SK-N-SH (cell line): ENCODE data around the gene UBLCP1. TPM values are rescaled to one million over a fixed set of nuclear protein-coding genes. Genes with fewer than 3 reads are reported as not detected.

Source experiments
- CTCF ChIA-PET: fragments of 300-600, 350-600 bp; formaldehyde crosslinking; extraction: SDS; loops from one replicate; lab custom pipeline; 2021; lab: Yijun Ruan, JAX
- POLR2A ChIA-PET: fragments of 350-600 bp; sonication (Branson Sonifier 250); formaldehyde crosslinking; extraction: SDS; loops from one replicate; lab custom pipeline; 2020; ENCODE audit warnings: antibody characterized with exemption, inconsistent platforms; lab: Yijun Ruan, JAX
- DNase-seq: peaks from one replicate; pipeline ENCODE4 v3.0.0; 2012
- H2AFZ ChIP-seq: fragments of 200-600 bp; sonication (generic); 2 replicates; pipeline ENCODE4 v1.8.1; 2016; ENCODE audit warnings: antibody characterized with exemption, mild to moderate bottlenecking, low read depth
- H3F3A ChIP-seq: fragments of 200-600 bp; sonication (generic); replicated peaks from 2 replicates; pipeline ENCODE3; 2016; ENCODE audit warnings: antibody characterized with exemption, mild to moderate bottlenecking; ENCODE audit not compliant: insufficient read depth
- H3K27ac ChIP-seq, 2 experiments: fragments of 200-500 bp in 1 of 2; fragments of 200-600 bp in 1 of 2; sonication (Bioruptor generic) in 1 of 2; sonication (generic), shearing (Covaris generic) in 1 of 2; 2 replicates each; pipeline versions ENCODE4 v1.5.1 to v1.6.1; 2014 to 2016; ENCODE audit warnings: low read depth in 2 of 2, inconsistent platforms in 1 of 2, low read length in 1 of 2, mild to moderate bottlenecking in 1 of 2, mixed read lengths in 1 of 2
- H3K27me3 ChIP-seq: fragments of 200-600 bp; sonication (generic), shearing (Covaris generic); 2 replicates; pipeline ENCODE4 v1.6.1; 2016; ENCODE audit warnings: mixed run types; ENCODE audit not compliant: insufficient read depth
- H3K36me3 ChIP-seq, 2 experiments: fragments of 200-500 bp in 1 of 2; fragments of 200-600 bp in 1 of 2; sonication (Bioruptor generic) in 1 of 2; sonication (generic) in 1 of 2; replicated peaks in 1 of 2; 2 replicates each; pipeline versions ENCODE3 to v1.5.1; 2014 to 2016; ENCODE audit warnings: low read length in 1 of 2, mild to moderate bottlenecking in 1 of 2; ENCODE audit not compliant: insufficient read depth in 2 of 2, control insufficient read depth in 1 of 2
- H3K4me1 ChIP-seq, 2 experiments: fragments of 200-500 bp in 1 of 2; fragments of 200-600 bp in 1 of 2; sonication (Bioruptor generic) in 1 of 2; sonication (generic), shearing (Covaris generic) in 1 of 2; 2 replicates each; pipeline versions ENCODE4 v1.5.1 to v1.6.1; 2014 to 2016; ENCODE audit warnings: low read depth in 1 of 2, low read length in 1 of 2, mixed run types in 1 of 2; ENCODE audit not compliant: insufficient read depth in 2 of 2, control insufficient read depth in 1 of 2
- H3K4me2 ChIP-seq: fragments of 200-600 bp; sonication (generic), shearing (Covaris generic); 2 replicates; pipeline ENCODE4 v1.6.1; 2017; ENCODE audit warnings: mixed run types
- H3K4me3 ChIP-seq, 2 experiments: fragments of 200-500 bp in 1 of 2; fragments of 200-600 bp in 1 of 2; sonication (Bioruptor generic) in 1 of 2; sonication (generic), shearing (Covaris generic) in 1 of 2; 2 replicates each; pipeline versions ENCODE4 v1.5.1 to v1.8.1; 2014 to 2016; ENCODE audit warnings: low read depth in 2 of 2, inconsistent platforms in 1 of 2, low read length in 1 of 2, mild to moderate bottlenecking in 1 of 2, mixed read lengths in 1 of 2, moderate library complexity in 1 of 2
- H3K79me2 ChIP-seq: fragments of 200-600 bp; sonication (generic); 2 replicates; pipeline ENCODE4 v1.8.1; 2017; ENCODE audit warnings: mild to moderate bottlenecking; ENCODE audit not compliant: insufficient read depth
- H3K9ac ChIP-seq: fragments of 200-600 bp; sonication (generic); 2 replicates; pipeline ENCODE4 v1.6.1; 2017; ENCODE audit warnings: mixed run types
- H3K9me2 ChIP-seq: fragments of 200-600 bp; sonication (generic); 2 replicates; pipeline ENCODE4 v1.6.1; 2017; ENCODE audit warnings: mixed run types
- H3K9me3 ChIP-seq: fragments of 200-600 bp; sonication (generic); 2 replicates; pipeline ENCODE4 v1.6.1; 2017; ENCODE audit warnings: mixed run types, mild to moderate bottlenecking, moderate library complexity
- H4K20me1 ChIP-seq: fragments of 200-600 bp; sonication (generic); 2 replicates; pipeline ENCODE4 v1.6.1; 2017; ENCODE audit warnings: mild to moderate bottlenecking, mixed run types; ENCODE audit not compliant: insufficient read depth
- ELF1 ChIP-seq: IDR thresholded peaks from 2 replicates; pipeline ENCODE4 v1.4.0; 2012
- EP300 ChIP-seq, 2 experiments: IDR thresholded peaks; 2 replicates each; pipeline versions ENCODE4 v1.4.0 to v1.6.1; 2012; ENCODE audit warnings: borderline replicate concordance in 1 of 2, low read depth in 1 of 2, low read length in 1 of 2
- FOSL2 ChIP-seq: IDR thresholded peaks from 2 replicates; pipeline ENCODE4 v1.4.0; 2012; ENCODE audit warnings: low read depth, mild to moderate bottlenecking, moderate library complexity, borderline replicate concordance
- GABPA ChIP-seq: IDR thresholded peaks from 2 replicates; pipeline ENCODE4 v1.4.0; 2012; ENCODE audit warnings: low read depth, mild to moderate bottlenecking
- MXI1 ChIP-seq: IDR thresholded peaks from 2 replicates; pipeline ENCODE4 v1.6.1; 2012; ENCODE audit warnings: mild to moderate bottlenecking, low read depth, low read length, improper control_type of control experiment
- RAD21 ChIP-seq: IDR thresholded peaks from 2 replicates; pipeline ENCODE4 v1.6.1; 2012; ENCODE audit warnings: mild to moderate bottlenecking, low read length
- RCOR1 ChIP-seq: fragments of 150-350 bp; IDR thresholded peaks from 2 replicates; pipeline ENCODE4 v1.6.1; 2017; ENCODE audit warnings: antibody characterized with exemption, low read length
- RFX5 ChIP-seq: IDR thresholded peaks from 2 replicates; pipeline ENCODE4 v1.6.1; 2012; ENCODE audit warnings: mild to moderate bottlenecking, improper control_type of control experiment, low read length
- SIN3A ChIP-seq: IDR thresholded peaks from 2 replicates; pipeline ENCODE4 v1.6.1; 2012; ENCODE audit warnings: low read depth, mild to moderate bottlenecking, low read length, moderate library complexity, borderline replicate concordance
- SMC3 ChIP-seq: IDR thresholded peaks from 2 replicates; pipeline ENCODE4 v1.6.1; 2012; ENCODE audit warnings: low read depth, low read length, improper control_type of control experiment
- TCF12 ChIP-seq: IDR thresholded peaks from 2 replicates; pipeline ENCODE4 v1.4.0; 2012
- YY1 ChIP-seq: IDR thresholded peaks from 2 replicates; pipeline ENCODE4 v1.4.0; 2012; ENCODE audit warnings: low read depth, mild to moderate bottlenecking
- WGBS: methylation state at CpG from one replicate; pipeline ENCODE4 v1.1.6; 2017; ENCODE audit warnings: low lambda C conversion rate; 5-methylcytosine and 5-hydroxymethylcytosine counted together
- polyA plus RNA-seq, 3 experiments: library from polyadenylated mRNA; depleted of rRNA; stranded (reverse); fragments of >200 nt; gene quantifications; 2 replicates each; pipeline ENCODE4 v1.2.3, GENCODE V29; 2012
- TF ChIP-seq, protein P1 (sequence below): fragments of 200-600 bp; sonication (generic); IDR thresholded peaks from 2 replicates; pipeline ENCODE4 v1.6.1; 2017; ENCODE audit warnings: antibody characterized with exemption, mild to moderate bottlenecking, moderate library complexity
- TF ChIP-seq, protein P2 (sequence below): IDR thresholded peaks from 2 replicates; pipeline ENCODE4; 2012
- TF ChIP-seq, protein P3 (sequence below): IDR thresholded peaks from 2 replicates; pipeline ENCODE4 v1.6.1; 2012; ENCODE audit warnings: mild to moderate bottlenecking, low read depth, low read length, moderate library complexity
- TF ChIP-seq, protein P4 (sequence below): fragments of 150-350 bp; IDR thresholded peaks from 2 replicates; pipeline ENCODE4 v1.6.1; 2016; ENCODE audit warnings: mild to moderate bottlenecking, low read depth, low read length

The UBLCP1 gene
- polyA plus RNA-seq, 1 of the 3 experiments (the other 2 are of a cell fraction): 13.8 TPM

DNA sequence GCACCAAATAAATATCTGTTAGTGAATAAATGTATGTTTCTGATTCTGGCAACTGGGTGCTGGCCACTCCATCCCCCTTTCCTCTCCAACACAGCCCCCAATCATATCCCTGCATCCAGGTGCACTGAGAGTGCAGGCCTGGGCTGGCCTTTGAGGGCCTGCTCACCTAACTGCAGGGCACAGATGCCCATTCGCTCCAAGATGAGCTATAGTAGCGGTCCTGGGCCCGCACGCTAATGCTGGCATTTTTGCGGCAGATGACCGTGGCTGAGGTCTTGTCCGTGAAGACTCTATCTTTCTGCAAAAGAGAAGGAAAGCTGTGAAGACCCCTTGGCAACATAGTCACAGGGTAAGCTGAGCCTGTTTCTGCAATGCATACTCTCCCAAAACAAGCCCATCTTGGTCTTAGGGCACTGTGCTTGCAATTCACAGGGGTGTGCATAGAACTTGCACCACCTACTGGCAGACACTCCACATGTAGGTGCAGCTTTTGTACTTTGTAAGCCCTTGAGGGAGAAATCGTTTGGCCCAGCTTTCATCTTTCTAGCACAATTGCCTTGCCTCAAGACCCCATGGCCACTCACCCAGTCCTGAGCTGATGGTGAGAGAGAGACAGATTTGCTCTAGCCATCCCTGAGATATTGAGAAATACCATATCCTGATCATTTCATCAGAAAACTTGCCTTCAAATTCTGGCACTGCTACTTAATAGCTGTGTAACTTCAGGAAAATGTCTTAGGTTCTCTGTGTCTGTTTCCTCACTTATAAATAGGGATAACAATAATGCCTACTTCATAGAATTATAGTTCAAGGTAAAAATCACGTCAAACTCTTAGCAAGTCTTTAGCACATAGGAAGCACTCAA is 53.7 kb downstream of the UBLCP1 start:
- ChIA-PET CTCF (interaction anchor here (0.7 to 7.2 kb wide), 29 partner anchors 9 to 646 kb away, joined by 3 to 71 read pairs (median 4); partner anchors contain the start of gene IL12B), POLR2A (interaction anchor here (0.6 to 0.8 kb wide), 2 partner anchors 89 to 161 kb away, joined by 3 read pairs; no protein-coding TSS in a partner anchor)
- TF ChIP-seq MXI1 (no peak), RAD21 (peak; percentile 76), RCOR1 (no peak), SMC3 (peak; percentile 82)
- TF ChIP-seq, protein P1, sequence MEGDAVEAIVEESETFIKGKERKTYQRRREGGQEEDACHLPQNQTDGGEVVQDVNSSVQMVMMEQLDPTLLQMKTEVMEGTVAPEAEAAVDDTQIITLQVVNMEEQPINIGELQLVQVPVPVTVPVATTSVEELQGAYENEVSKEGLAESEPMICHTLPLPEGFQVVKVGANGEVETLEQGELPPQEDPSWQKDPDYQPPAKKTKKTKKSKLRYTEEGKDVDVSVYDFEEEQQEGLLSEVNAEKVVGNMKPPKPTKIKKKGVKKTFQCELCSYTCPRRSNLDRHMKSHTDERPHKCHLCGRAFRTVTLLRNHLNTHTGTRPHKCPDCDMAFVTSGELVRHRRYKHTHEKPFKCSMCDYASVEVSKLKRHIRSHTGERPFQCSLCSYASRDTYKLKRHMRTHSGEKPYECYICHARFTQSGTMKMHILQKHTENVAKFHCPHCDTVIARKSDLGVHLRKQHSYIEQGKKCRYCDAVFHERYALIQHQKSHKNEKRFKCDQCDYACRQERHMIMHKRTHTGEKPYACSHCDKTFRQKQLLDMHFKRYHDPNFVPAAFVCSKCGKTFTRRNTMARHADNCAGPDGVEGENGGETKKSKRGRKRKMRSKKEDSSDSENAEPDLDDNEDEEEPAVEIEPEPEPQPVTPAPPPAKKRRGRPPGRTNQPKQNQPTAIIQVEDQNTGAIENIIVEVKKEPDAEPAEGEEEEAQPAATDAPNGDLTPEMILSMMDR: peak; percentile 69
- peak; percentile 66 for DNase-seq
- peaks cover 4% of the 10 kb centered on the region; the same call in 1 of the 2 replicates for H3K27me3 ChIP-seq
- no peak overlapping the region for H3K4me3 ChIP-seq
- no peaks in the 10 kb centered on the region for H3F3A ChIP-seq
- H2AFZ ChIP-seq: no peak overlapping the region
- peaks cover 0 to 15% of the 10 kb centered on the region in 2 experiments; a peak in 2 of 4 replicates for H3K4me1 ChIP-seq
- H3K9me3 ChIP-seq: no peaks in the 10 kb centered on the region
- H3K9ac ChIP-seq: no peak overlapping the region
- H3K79me2 ChIP-seq: no peaks in the 10 kb centered on the region
- 77% methylated on average over 9 of the region's 9 CpGs for whole genome bisulfite sequencing
- no peaks in the 10 kb centered on the region for H3K36me3 ChIP-seq
- no peaks in the 10 kb centered on the region for H4K20me1 ChIP-seq
- H3K4me2 ChIP-seq: no peak overlapping the region
- H3K9me2 ChIP-seq: no peaks in the 10 kb centered on the region
- no peak overlapping the region for H3K27ac ChIP-seq

DNA sequence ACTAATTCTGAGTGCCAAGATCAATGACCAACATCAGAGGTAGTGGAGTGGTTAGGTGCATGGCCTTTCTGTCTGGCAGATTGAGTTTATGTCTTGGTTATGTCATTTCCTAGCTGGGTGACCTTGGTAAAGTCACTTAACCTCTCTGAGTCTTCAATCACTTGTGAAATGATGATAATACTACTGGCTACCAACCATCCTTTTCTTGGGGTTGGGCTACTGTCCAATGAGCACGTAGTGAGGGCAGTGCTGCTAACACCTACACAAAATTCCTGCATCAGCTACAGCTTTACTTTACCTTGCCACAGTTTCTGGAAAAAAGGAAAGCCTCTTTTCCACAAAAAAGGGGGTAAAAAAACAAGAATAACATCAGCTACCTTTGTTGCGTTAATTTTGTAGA is 54.8 kb downstream of the UBLCP1 start:
- no peaks in the 10 kb centered on the region for H3K36me3 ChIP-seq
- DNase-seq: no peak
- peaks cover 0 to 15% of the 10 kb centered on the region in 2 experiments; a peak in 2 of 4 replicates for H3K4me1 ChIP-seq
- ChIA-PET CTCF (interaction anchor here (1.0 to 7.2 kb wide), 12 partner anchors 8 to 161 kb away, joined by 3 to 71 read pairs (median 12); partner anchors contain the start of gene IL12B), POLR2A (no interaction called here)
- no peak overlapping the region for H2AFZ ChIP-seq
- WGBS: 57% methylated on average over 2 of the region's 2 CpGs
- H4K20me1 ChIP-seq: no peaks in the 10 kb centered on the region
- no peak overlapping the region for H3K9ac ChIP-seq
- no peak overlapping the region for H3K4me2 ChIP-seq
- no peaks in the 10 kb centered on the region for H3K79me2 ChIP-seq
- no peaks in the 10 kb centered on the region for H3K9me3 ChIP-seq
- no peak overlapping the region for H3K27ac ChIP-seq
- H3F3A ChIP-seq: no peaks in the 10 kb centered on the region
- peaks cover 4% of the 10 kb centered on the region; the same call in 1 of the 2 replicates for H3K27me3 ChIP-seq
- no peaks in the 10 kb centered on the region for H3K9me2 ChIP-seq
- no peak overlapping the region for H3K4me3 ChIP-seq
- TF ChIP-seq GABPA (no peak), RCOR1 (no peak), RFX5 (no peak), SIN3A (no peak), YY1 (no peak), EP300 (IDR thresholded peaks at IDR 0.05; ENCODE audit: borderline replicate concordance in 1 of 2, low read depth in 1 of 2, low read length in 1 of 2) (no peak), ELF1 (no peak), TCF12 (no peak), FOSL2 (no peak)
- TF ChIP-seq, protein P2, sequence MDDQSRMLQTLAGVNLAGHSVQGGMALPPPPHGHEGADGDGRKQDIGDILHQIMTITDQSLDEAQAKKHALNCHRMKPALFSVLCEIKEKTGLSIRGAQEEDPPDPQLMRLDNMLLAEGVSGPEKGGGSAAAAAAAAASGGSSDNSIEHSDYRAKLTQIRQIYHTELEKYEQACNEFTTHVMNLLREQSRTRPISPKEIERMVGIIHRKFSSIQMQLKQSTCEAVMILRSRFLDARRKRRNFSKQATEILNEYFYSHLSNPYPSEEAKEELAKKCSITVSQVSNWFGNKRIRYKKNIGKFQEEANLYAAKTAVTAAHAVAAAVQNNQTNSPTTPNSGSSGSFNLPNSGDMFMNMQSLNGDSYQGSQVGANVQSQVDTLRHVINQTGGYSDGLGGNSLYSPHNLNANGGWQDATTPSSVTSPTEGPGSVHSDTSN: no peak
- TF ChIP-seq, protein P3, sequence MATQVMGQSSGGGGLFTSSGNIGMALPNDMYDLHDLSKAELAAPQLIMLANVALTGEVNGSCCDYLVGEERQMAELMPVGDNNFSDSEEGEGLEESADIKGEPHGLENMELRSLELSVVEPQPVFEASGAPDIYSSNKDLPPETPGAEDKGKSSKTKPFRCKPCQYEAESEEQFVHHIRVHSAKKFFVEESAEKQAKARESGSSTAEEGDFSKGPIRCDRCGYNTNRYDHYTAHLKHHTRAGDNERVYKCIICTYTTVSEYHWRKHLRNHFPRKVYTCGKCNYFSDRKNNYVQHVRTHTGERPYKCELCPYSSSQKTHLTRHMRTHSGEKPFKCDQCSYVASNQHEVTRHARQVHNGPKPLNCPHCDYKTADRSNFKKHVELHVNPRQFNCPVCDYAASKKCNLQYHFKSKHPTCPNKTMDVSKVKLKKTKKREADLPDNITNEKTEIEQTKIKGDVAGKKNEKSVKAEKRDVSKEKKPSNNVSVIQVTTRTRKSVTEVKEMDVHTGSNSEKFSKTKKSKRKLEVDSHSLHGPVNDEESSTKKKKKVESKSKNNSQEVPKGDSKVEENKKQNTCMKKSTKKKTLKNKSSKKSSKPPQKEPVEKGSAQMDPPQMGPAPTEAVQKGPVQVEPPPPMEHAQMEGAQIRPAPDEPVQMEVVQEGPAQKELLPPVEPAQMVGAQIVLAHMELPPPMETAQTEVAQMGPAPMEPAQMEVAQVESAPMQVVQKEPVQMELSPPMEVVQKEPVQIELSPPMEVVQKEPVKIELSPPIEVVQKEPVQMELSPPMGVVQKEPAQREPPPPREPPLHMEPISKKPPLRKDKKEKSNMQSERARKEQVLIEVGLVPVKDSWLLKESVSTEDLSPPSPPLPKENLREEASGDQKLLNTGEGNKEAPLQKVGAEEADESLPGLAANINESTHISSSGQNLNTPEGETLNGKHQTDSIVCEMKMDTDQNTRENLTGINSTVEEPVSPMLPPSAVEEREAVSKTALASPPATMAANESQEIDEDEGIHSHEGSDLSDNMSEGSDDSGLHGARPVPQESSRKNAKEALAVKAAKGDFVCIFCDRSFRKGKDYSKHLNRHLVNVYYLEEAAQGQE: no peak
- TF ChIP-seq, protein P4, sequence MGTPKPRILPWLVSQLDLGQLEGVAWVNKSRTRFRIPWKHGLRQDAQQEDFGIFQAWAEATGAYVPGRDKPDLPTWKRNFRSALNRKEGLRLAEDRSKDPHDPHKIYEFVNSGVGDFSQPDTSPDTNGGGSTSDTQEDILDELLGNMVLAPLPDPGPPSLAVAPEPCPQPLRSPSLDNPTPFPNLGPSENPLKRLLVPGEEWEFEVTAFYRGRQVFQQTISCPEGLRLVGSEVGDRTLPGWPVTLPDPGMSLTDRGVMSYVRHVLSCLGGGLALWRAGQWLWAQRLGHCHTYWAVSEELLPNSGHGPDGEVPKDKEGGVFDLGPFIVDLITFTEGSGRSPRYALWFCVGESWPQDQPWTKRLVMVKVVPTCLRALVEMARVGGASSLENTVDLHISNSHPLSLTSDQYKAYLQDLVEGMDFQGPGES: no peak
